K562 (cell line): ENCODE results near the gene ACTR3C. TPM values are rescaled to one million over a fixed set of nuclear protein-coding genes. Genes with fewer than 3 reads are reported as not detected.

Source experiments
- BRD9 ChIP-seq: fragments of 450-650 bp; IDR thresholded peaks from 2 replicates; pipeline ENCODE4 v1.6.1; 2018; ENCODE audit warnings: low read depth; ENCODE audit not compliant: partially characterized antibody
- CBX5 ChIP-seq: IDR thresholded peaks from 2 replicates; pipeline ENCODE4 v1.6.1; 2014; ENCODE audit warnings: low read depth, borderline replicate concordance
- CHD2 ChIP-seq: IDR thresholded peaks from 2 replicates; pipeline ENCODE4 v1.6.1; 2011; ENCODE audit warnings: low read depth, low read length
- E2F3 ChIP-seq: fragments of 250-450 bp; sonication (Bioruptor Pico); IDR thresholded peaks from 2 replicates; pipeline ENCODE4 v1.4.0; 2020; ENCODE audit warnings: mild to moderate bottlenecking
- NEUROD1 ChIP-seq: fragments of 150-350 bp; IDR thresholded peaks from 2 replicates; pipeline ENCODE4 v1.6.1; 2014; ENCODE audit warnings: borderline replicate concordance, low read length, low read depth; ENCODE audit not compliant: partially characterized antibody
- PTRF ChIP-seq: fragments of 450-650 bp; IDR thresholded peaks from 2 replicates; pipeline ENCODE4 v1.6.1; 2016; ENCODE audit warnings: mild to moderate bottlenecking, missing genetic modification characterization, missing compliant biosample characterization
- SETDB1 ChIP-seq: IDR thresholded peaks from one replicate; pipeline ENCODE4 v1.6.1; 2012; ENCODE audit warnings: low read length, control low read depth, inconsistent platforms
- SMARCB1 ChIP-seq: IDR thresholded peaks from 2 replicates; pipeline ENCODE4 v1.6.1; 2011; ENCODE audit warnings: improper control_type of control experiment, low read depth; ENCODE audit not compliant: insufficient read length
- SNRNP70 ChIP-seq: fragments of 200-400 bp; formaldehyde crosslinking; optimal IDR thresholded peaks from 2 replicates; pipeline ENCODE3; 2017; ENCODE audit warnings: low read depth, low read length
- ZNF133 ChIP-seq: fragments of 250-450 bp; sonication (Bioruptor Pico); IDR thresholded peaks from 2 replicates; pipeline ENCODE4 v1.4.0; 2020; ENCODE audit warnings: mild to moderate bottlenecking
- ZNF174 ChIP-seq: fragments of 250-450 bp; sonication (Bioruptor Pico); IDR thresholded peaks from 2 replicates; pipeline ENCODE4 v1.4.0; 2020; ENCODE audit warnings: mild to moderate bottlenecking
- ZNF79 ChIP-seq: fragments of 250-450 bp; sonication (Bioruptor Pico); IDR thresholded peaks from 2 replicates; pipeline ENCODE4 v1.4.0; 2020; ENCODE audit warnings: low read depth, mild to moderate bottlenecking, moderate library complexity
- polyA plus RNA-seq, 8 experiments: library from polyadenylated mRNA; depleted of rRNA in 4 of 8; stranded (reverse) in 5 of 8; unstranded in 3 of 8; fragments of >200 nt; fragmentation: Nextera tagmentation in 2 of 8; fragmentation: Illumina TruSeq in 1 of 8; extraction: Ambion mirVana in 2 of 8; extraction: Trizol in 1 of 8; gene quantifications; 2 replicates each; pipeline versions ENCODE4 v1.2.1 to v1.2.3, GENCODE V29; 2011 to 2014; ENCODE audit warnings: inconsistent platforms in 1 of 8, missing spikeins in 1 of 8
- total RNA-seq, 7 experiments: library from RNA; depleted of rRNA in 6 of 7; stranded (reverse); fragments of >200 nt in 6 of 7; fragmentation: Illumina TruSeq in 2 of 7; extraction: Trizol in 2 of 7; gene quantifications; 2 replicates each; pipeline versions ENCODE4 v1.2.1 to v1.2.3, GENCODE V29; 2011 to 2021; ENCODE audit warnings: low replicate concordance in 1 of 7
- TF ChIP-seq, protein P1 (sequence below), 2 experiments: fragments of 450-650 bp in 1 of 2; IDR thresholded peaks; 2 replicates each; pipeline ENCODE4 v1.6.1; 2011 to 2017; ENCODE audit warnings: low read depth in 2 of 2, antibody characterized with exemption in 1 of 2, borderline replicate concordance in 1 of 2, low read length in 1 of 2, mild to moderate bottlenecking in 1 of 2, mixed read lengths in 1 of 2; ENCODE audit not compliant: control insufficient read depth in 1 of 2
- TF ChIP-seq, protein P2 (sequence below): sonication (generic); formaldehyde crosslinking; IDR thresholded peaks from 2 replicates; pipeline ENCODE4 v1.4.0; 2020; ENCODE audit warnings: mild to moderate bottlenecking, missing genetic modification reagents
- TF ChIP-seq, protein P3 (sequence below), 3 experiments: fragments of 200-800 bp in 1 of 3; fragments of 250-450 bp in 1 of 3; fragments of 450-650 bp in 1 of 3; sonication (Bioruptor Pico) in 1 of 3; sonication (Bioruptor generic) in 1 of 3; formaldehyde crosslinking in 1 of 3; IDR thresholded peaks; 2 replicates each; pipeline versions ENCODE4 v1.6.1 to v1.8.0; 2016 to 2022; ENCODE audit warnings: mild to moderate bottlenecking in 2 of 3, missing genetic modification characterization in 2 of 3, missing compliant biosample characterization in 1 of 3, moderate library complexity in 1 of 3
- TF ChIP-seq, protein P4 (sequence below): conservative IDR thresholded peaks from 2 replicates; pipeline ENCODE4 v1.6.1; 2011; ENCODE audit warnings: low read depth, mild to moderate bottlenecking, low read length; ENCODE audit not compliant: control insufficient read depth
- TF ChIP-seq, protein P5 (sequence below): fragments of 250-450 bp; sonication (Bioruptor Pico); IDR thresholded peaks from 2 replicates; pipeline ENCODE4 v1.8.0; 2022; ENCODE audit warnings: moderate library complexity, mild to moderate bottlenecking, inconsistent platforms

Gene ACTR3C
- total and polyA plus RNA-seq, 9 of the 15 experiments (the other 6 are each of a cell fraction or from before 2014, with no cell fraction given), result 9.0 to 35.4 (median 13.3) TPM

DNA sequence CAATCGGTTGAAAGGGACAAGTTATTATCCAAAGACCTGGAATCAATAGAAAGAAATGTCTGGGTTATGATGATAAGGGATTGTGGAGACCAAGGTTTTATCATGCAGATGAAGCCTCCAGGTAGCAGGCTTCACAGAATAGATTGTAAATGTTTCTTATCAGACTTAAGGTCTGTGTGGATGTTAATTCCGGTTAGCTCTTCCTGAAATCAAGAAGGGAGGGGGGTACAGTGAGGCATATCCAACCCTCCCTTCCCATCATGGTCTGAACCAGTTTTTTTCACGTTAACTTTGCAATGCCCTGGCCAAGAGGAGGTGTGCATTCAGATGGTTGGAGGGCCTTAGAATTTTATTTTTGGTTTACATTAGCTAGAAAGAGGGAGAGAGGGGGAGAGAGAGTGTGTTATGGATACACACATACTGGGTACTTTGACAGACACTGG is 10.0 kb downstream of the ACTR3C start (continued):
- TF ChIP-seq, protein P1, sequence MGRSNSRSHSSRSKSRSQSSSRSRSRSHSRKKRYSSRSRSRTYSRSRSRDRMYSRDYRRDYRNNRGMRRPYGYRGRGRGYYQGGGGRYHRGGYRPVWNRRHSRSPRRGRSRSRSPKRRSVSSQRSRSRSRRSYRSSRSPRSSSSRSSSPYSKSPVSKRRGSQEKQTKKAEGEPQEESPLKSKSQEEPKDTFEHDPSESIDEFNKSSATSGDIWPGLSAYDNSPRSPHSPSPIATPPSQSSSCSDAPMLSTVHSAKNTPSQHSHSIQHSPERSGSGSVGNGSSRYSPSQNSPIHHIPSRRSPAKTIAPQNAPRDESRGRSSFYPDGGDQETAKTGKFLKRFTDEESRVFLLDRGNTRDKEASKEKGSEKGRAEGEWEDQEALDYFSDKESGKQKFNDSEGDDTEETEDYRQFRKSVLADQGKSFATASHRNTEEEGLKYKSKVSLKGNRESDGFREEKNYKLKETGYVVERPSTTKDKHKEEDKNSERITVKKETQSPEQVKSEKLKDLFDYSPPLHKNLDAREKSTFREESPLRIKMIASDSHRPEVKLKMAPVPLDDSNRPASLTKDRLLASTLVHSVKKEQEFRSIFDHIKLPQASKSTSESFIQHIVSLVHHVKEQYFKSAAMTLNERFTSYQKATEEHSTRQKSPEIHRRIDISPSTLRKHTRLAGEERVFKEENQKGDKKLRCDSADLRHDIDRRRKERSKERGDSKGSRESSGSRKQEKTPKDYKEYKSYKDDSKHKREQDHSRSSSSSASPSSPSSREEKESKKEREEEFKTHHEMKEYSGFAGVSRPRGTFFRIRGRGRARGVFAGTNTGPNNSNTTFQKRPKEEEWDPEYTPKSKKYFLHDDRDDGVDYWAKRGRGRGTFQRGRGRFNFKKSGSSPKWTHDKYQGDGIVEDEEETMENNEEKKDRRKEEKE (IDR thresholded peaks at IDR 0.05; ENCODE audit: borderline replicate concordance in 1 of 2, control insufficient read depth in 1 of 2, low read depth in 2 of 2, low read length in 1 of 2), result no peak
- TF ChIP-seq BRD9, result no peak
- TF ChIP-seq, protein P2, sequence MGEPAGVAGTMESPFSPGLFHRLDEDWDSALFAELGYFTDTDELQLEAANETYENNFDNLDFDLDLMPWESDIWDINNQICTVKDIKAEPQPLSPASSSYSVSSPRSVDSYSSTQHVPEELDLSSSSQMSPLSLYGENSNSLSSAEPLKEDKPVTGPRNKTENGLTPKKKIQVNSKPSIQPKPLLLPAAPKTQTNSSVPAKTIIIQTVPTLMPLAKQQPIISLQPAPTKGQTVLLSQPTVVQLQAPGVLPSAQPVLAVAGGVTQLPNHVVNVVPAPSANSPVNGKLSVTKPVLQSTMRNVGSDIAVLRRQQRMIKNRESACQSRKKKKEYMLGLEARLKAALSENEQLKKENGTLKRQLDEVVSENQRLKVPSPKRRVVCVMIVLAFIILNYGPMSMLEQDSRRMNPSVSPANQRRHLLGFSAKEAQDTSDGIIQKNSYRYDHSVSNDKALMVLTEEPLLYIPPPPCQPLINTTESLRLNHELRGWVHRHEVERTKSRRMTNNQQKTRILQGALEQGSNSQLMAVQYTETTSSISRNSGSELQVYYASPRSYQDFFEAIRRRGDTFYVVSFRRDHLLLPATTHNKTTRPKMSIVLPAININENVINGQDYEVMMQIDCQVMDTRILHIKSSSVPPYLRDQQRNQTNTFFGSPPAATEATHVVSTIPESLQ (CRISPR knock-in tag), result no peak
- TF ChIP-seq E2F3 (CRISPR knock-in tag), result no peak
- TF ChIP-seq, protein P3, sequence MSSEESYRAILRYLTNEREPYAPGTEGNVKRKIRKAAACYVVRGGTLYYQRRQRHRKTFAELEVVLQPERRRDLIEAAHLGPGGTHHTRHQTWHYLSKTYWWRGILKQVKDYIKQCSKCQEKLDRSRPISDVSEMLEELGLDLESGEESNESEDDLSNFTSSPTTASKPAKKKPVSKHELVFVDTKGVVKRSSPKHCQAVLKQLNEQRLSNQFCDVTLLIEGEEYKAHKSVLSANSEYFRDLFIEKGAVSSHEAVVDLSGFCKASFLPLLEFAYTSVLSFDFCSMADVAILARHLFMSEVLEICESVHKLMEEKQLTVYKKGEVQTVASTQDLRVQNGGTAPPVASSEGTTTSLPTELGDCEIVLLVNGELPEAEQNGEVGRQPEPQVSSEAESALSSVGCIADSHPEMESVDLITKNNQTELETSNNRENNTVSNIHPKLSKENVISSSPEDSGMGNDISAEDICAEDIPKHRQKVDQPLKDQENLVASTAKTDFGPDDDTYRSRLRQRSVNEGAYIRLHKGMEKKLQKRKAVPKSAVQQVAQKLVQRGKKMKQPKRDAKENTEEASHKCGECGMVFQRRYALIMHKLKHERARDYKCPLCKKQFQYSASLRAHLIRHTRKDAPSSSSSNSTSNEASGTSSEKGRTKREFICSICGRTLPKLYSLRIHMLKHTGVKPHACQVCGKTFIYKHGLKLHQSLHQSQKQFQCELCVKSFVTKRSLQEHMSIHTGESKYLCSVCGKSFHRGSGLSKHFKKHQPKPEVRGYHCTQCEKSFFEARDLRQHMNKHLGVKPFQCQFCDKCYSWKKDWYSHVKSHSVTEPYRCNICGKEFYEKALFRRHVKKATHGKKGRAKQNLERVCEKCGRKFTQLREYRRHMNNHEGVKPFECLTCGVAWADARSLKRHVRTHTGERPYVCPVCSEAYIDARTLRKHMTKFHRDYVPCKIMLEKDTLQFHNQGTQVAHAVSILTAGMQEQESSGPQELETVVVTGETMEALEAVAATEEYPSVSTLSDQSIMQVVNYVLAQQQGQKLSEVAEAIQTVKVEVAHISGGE (CRISPR knock-in tag; IDR thresholded peaks at IDR 0.05), result no peak; a peak in 1 of 6 replicates
- peak; percentile 53 for TF ChIP-seq NEUROD1
- TF ChIP-seq ZNF79 (CRISPR knock-in tag), result no peak
- TF ChIP-seq SNRNP70, result no peak
- no peak for TF ChIP-seq CBX5
- no peak for TF ChIP-seq SMARCB1
- TF ChIP-seq, protein P4, sequence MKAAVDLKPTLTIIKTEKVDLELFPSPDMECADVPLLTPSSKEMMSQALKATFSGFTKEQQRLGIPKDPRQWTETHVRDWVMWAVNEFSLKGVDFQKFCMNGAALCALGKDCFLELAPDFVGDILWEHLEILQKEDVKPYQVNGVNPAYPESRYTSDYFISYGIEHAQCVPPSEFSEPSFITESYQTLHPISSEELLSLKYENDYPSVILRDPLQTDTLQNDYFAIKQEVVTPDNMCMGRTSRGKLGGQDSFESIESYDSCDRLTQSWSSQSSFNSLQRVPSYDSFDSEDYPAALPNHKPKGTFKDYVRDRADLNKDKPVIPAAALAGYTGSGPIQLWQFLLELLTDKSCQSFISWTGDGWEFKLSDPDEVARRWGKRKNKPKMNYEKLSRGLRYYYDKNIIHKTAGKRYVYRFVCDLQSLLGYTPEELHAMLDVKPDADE, result no peak
- no peak for TF ChIP-seq CHD2
- no peak for TF ChIP-seq PTRF (tag)
- TF ChIP-seq, protein P5, sequence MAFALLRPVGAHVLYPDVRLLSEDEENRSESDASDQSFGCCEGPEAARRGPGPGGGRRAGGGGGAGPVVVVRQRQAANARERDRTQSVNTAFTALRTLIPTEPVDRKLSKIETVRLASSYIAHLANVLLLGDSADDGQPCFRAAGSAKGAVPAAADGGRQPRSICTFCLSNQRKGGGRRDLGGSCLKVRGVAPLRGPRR (CRISPR knock-in tag), result no peak
- no peak for TF ChIP-seq SETDB1
- no peak for TF ChIP-seq ZNF133
- no peak for TF ChIP-seq ZNF174
